ENCODE results near the gene MITF.
"Not testable (repeated sequence)": the region's sequence is repeated elsewhere in the genome, so short reads cannot be mapped to it uniquely, and the experiment has no call there.

The MITF gene

GRCh38 chr3:69914395-69914794 is 175.1 kb downstream of the MITF start:
- DNase-seq (ENCODE audit: low read depth in 2 of 2) = no peak

- DNase-seq (ENCODE audit: low read depth in 2 of 2) = no peak
These were observed 176.5 kb downstream of the MITF start for GRCh38 chr3:69915726-69916125.

- not testable (repeated sequence) for DNase-seq (ENCODE audit: low read depth in 2 of 2)
These were observed 180.7 kb downstream of the MITF start for GRCh38 chr3:69920009-69920408.

- no peak for DNase-seq (ENCODE audit: low read depth in 2 of 2)
These were observed 182.4 kb downstream of the MITF start for GRCh38 chr3:69921651-69922050.

GRCh38 chr3:69922521-69923000 is 183.3 kb downstream of the MITF start:
- DNase-seq (ENCODE audit: low read depth in 2 of 2) = no peak

- DNase-seq (ENCODE audit: low read depth in 2 of 2) = no peak
These were observed 186.2 kb downstream of the MITF start for GRCh38 chr3:69925506-69925905.

- no peak for DNase-seq (ENCODE audit: low read depth in 2 of 2)
These were observed 187.1 kb downstream of the MITF start for GRCh38 chr3:69926385-69926784.

- DNase-seq (ENCODE audit: low read depth in 2 of 2) = no peak
These were observed 188.3 kb downstream of the MITF start for GRCh38 chr3:69927571-69927970.

- no peak for DNase-seq (ENCODE audit: low read depth in 2 of 2)
These were observed 189.8 kb downstream of the MITF start for GRCh38 chr3:69929019-69929418.

GRCh38 chr3:69930564-69930963 is 191.3 kb downstream of the MITF start:
- DNase-seq (ENCODE audit: low read depth in 2 of 2) = no peak

- no peak for DNase-seq (ENCODE audit: low read depth in 2 of 2)
These were observed 192.8 kb downstream of the MITF start for GRCh38 chr3:69932087-69932486.

GRCh38 chr3:69932501-69932900 is 193.2 kb downstream of the MITF start:
- DNase-seq (ENCODE audit: low read depth in 2 of 2) = no peak

GRCh38 chr3:69934398-69934797 is 195.1 kb downstream of the MITF start:
- no peak for DNase-seq (ENCODE audit: low read depth in 2 of 2)

GRCh38 chr3:69936266-69936665 is 197.0 kb downstream of the MITF start:
- no peak for DNase-seq (ENCODE audit: low read depth in 2 of 2)

GRCh38 chr3:69938061-69938460 is 198.8 kb downstream of the MITF start:
- DNase-seq (ENCODE audit: low read depth in 2 of 2) = no peak

- no peak for DNase-seq (ENCODE audit: low read depth in 2 of 2)
These were observed 199.7 kb downstream of the MITF start for GRCh38 chr3:69938931-69939330.

GRCh38 chr3:69941037-69941436 is 201.8 kb downstream of the MITF start:
- no peak for DNase-seq (ENCODE audit: low read depth in 2 of 2)

GRCh38 chr3:69941439-69942176 is 202.3 kb downstream of the MITF start:
- DNase-seq (ENCODE audit: low read depth in 2 of 2) = no peak

- DNase-seq (ENCODE audit: low read depth in 2 of 2) = no peak
These were observed 205.7 kb downstream of the MITF start for GRCh38 chr3:69944931-69945493.

GRCh38 chr3:69948246-69948862 is 209.1 kb downstream of the MITF start:
- DNase-seq (ENCODE audit: low read depth in 2 of 2) = no peak

- no peak for DNase-seq (ENCODE audit: low read depth in 2 of 2)
These were observed 212.4 kb downstream of the MITF start for GRCh38 chr3:69951616-69952015.

- no peak for DNase-seq (ENCODE audit: low read depth in 2 of 2)
These were observed 220.3 kb downstream of the MITF start for GRCh38 chr3:69959581-69959980.
